Keratinocyte (primary cell): ENCODE results near the gene THRAP3. TPM values are rescaled to one million over a fixed set of nuclear protein-coding genes. Genes with fewer than 3 reads are reported as not detected.

Experiments
- DNase-seq: peaks from one replicate; pipeline ENCODE4 v3.0.0-alpha.2; 2011; ENCODE audit warnings: low read depth, missing footprints, low spot score
- FAIRE-seq: peaks from 2 replicates; lab custom pipeline; 2011; peaks lifted over from hg19 to GRCh38; lab: Jason Lieb, UNC
- H2AFZ ChIP-seq: 2 replicates; pipeline ENCODE4 v1.6.0; 2012; ENCODE audit warnings: low read length, control low read depth, inconsistent platforms; ENCODE audit not compliant: control insufficient read depth
- H3K27ac ChIP-seq: 2 replicates; pipeline ENCODE4 v1.5.1; 2011; ENCODE audit warnings: low read length; ENCODE audit not compliant: control insufficient read depth, insufficient read depth
- H3K27me3 ChIP-seq: 3 replicates; pipeline ENCODE4 v1.6.0; 2011; ENCODE audit warnings: low read length; ENCODE audit not compliant: control insufficient read depth, insufficient read depth; ENCODE audit errors: extremely low read depth
- H3K36me3 ChIP-seq, 2 experiments: 2 replicates in 1 of 2; 3 replicates in 1 of 2; pipeline ENCODE4 v1.5.1; 2011; ENCODE audit warnings: low read length in 2 of 2, mild to moderate bottlenecking in 1 of 2; ENCODE audit not compliant: control insufficient read depth in 2 of 2, insufficient read depth in 2 of 2; ENCODE audit errors: extremely low read depth in 1 of 2
- H3K4me1 ChIP-seq: 3 replicates; pipeline ENCODE4 v1.5.1; 2011; ENCODE audit warnings: low read length; ENCODE audit not compliant: control insufficient read depth, insufficient read depth; ENCODE audit errors: extremely low read depth
- H3K4me2 ChIP-seq: 3 replicates; pipeline ENCODE4 v1.6.0; 2011; ENCODE audit warnings: low read depth, low read length; ENCODE audit not compliant: control insufficient read depth, insufficient read depth; ENCODE audit errors: extremely low read depth
- H3K4me3 ChIP-seq, 3 experiments: fragments of 200-600 bp in 1 of 3; sonication (generic) in 1 of 3; 2 replicates in 2 of 3; 3 replicates in 1 of 3; pipeline ENCODE4 v1.5.1; 2011 to 2016; ENCODE audit warnings: low read length in 3 of 3, mild to moderate bottlenecking in 3 of 3, control low read depth in 2 of 3, inconsistent platforms in 1 of 3, low read depth in 1 of 3, mixed read lengths in 1 of 3, mixed run types in 1 of 3, moderate library complexity in 1 of 3; ENCODE audit not compliant: control insufficient read depth in 2 of 3, insufficient read depth in 2 of 3; ENCODE audit errors: extremely low read depth in 1 of 3
- H3K79me2 ChIP-seq: 2 replicates; pipeline ENCODE4 v1.6.0; 2012; ENCODE audit warnings: low read length; ENCODE audit not compliant: control insufficient read depth, insufficient read depth
- H3K9ac ChIP-seq: 3 replicates; pipeline ENCODE4 v1.6.0; 2011; ENCODE audit warnings: low read length; ENCODE audit not compliant: control insufficient read depth, insufficient read depth; ENCODE audit errors: extremely low read depth
- H3K9me1 ChIP-seq: 3 replicates; pipeline ENCODE4 v1.6.0; 2011; ENCODE audit warnings: low read length; ENCODE audit not compliant: control insufficient read depth, insufficient read depth; ENCODE audit errors: extremely low read depth
- H3K9me3 ChIP-seq: 2 replicates; pipeline ENCODE4 v1.5.1; 2012; ENCODE audit warnings: low read depth, low read length; ENCODE audit not compliant: control insufficient read depth
- H4K20me1 ChIP-seq: 3 replicates; pipeline ENCODE4 v1.6.0; 2011; ENCODE audit warnings: low read length; ENCODE audit not compliant: control insufficient read depth, insufficient read depth; ENCODE audit errors: extremely low read depth
- CTCF ChIP-seq, 3 experiments: IDR thresholded peaks in 1 of 3; conservative IDR thresholded peaks in 1 of 3; optimal IDR thresholded peaks in 1 of 3; 2 replicates in 2 of 3; 3 replicates in 1 of 3; pipeline versions ENCODE3 to v1.5.1; 2011; ENCODE audit warnings: low read length in 3 of 3, mild to moderate bottlenecking in 3 of 3, moderate library complexity in 2 of 3, control low read depth in 1 of 3, inconsistent platforms in 1 of 3; ENCODE audit not compliant: insufficient read depth in 2 of 3; ENCODE audit errors: extremely low read depth in 1 of 3
- EZH2 ChIP-seq: IDR thresholded peaks from one replicate; pipeline ENCODE4 v1.6.1; 2012; ENCODE audit warnings: inconsistent platforms, mild to moderate bottlenecking, low read length, moderate library complexity
- dilution Hi-C: fragments of 300-500 bp; cut with MboI; formaldehyde crosslinking; loops from one replicate; pipeline ENCODE4 v1.7.0; 2020; ENCODE audit warnings: low sequenced_read_pairs; ENCODE audit not compliant: extremely low pct_ligation_motif_present
- polyA plus RNA-seq, 5 experiments: library from polyadenylated mRNA; depleted of rRNA in 3 of 5; stranded (reverse) in 3 of 5; stranded (forward) in 1 of 5; unstranded in 1 of 5; fragments of >200 nt; gene quantifications; 1 replicate in 1 of 5; 2 replicates in 3 of 5; 3 replicates in 1 of 5; pipeline versions ENCODE4 v1.2.1 to v1.2.3, GENCODE V29; 2011 to 2012; ENCODE audit warnings: missing spikeins in 2 of 5, low read depth in 1 of 5, low replicate concordance in 1 of 5

The THRAP3 gene
- polyA plus RNA-seq, 1 donor (not counting 4 experiments of a cell fraction or from before 2014, with no cell fraction given), result 79.6 TPM

- Histone ChIP-seq H3K9me1 (no peaks in the 10 kb centered on the region), H3K4me2 (no peak overlapping the region), H3K27ac (peak overlapping the region; percentile 55), H3K4me1 (peaks cover 51% of the 10 kb centered on the region), H3K79me2 (peaks cover 57% of the 10 kb centered on the region), H3K27me3 (no peaks in the 10 kb centered on the region), H2AFZ (no peak overlapping the region), H3K36me3 (peaks cover 51 to 65% of the 10 kb centered on the region in 2 experiments), H3K4me3 (no peak overlapping the region), H3K9ac (peak overlapping the region; percentile 13), H3K9me3 (no peaks in the 10 kb centered on the region), H4K20me1 (peaks cover 12% of the 10 kb centered on the region)
- dilution Hi-C loops, result no loop called here
- DNase-seq, result no peak
- TF ChIP-seq CTCF (optimal IDR thresholded peaks at IDR 0.05 in 1 of 3, IDR thresholded peaks at IDR 0.05 in 1 of 3, conservative IDR thresholded peaks at IDR 0.05 in 1 of 3; ENCODE audit: extremely low read depth in 1 of 3, insufficient read depth in 2 of 3, low read length in 3 of 3) (no peak), EZH2 (no peak)
- FAIRE-seq, result no peak
Observed at GRCh38 chr1:36175137-36176095, 48.8 kb upstream of the THRAP3 start.

GRCh38 chr1:36176106-36176949 is 47.9 kb upstream of the THRAP3 start:
- no peak overlapping the region for H3K4me3 ChIP-seq
- DNase-seq, result no peak
- H3K27ac ChIP-seq, result no peak overlapping the region
- no peak overlapping the region for H2AFZ ChIP-seq
- no peaks in the 10 kb centered on the region for H3K9me3 ChIP-seq
- no peak overlapping the region for H3K4me2 ChIP-seq
- TF ChIP-seq CTCF (optimal IDR thresholded peaks at IDR 0.05 in 1 of 3, IDR thresholded peaks at IDR 0.05 in 1 of 3, conservative IDR thresholded peaks at IDR 0.05 in 1 of 3; ENCODE audit: extremely low read depth in 1 of 3, insufficient read depth in 2 of 3, low read length in 3 of 3) (no peak), EZH2 (no peak)
- peaks cover 60 to 74% of the 10 kb centered on the region in 2 experiments for H3K36me3 ChIP-seq
- H3K79me2 ChIP-seq, result peaks cover 52% of the 10 kb centered on the region
- dilution Hi-C loops, result no loop called here
- H3K9ac ChIP-seq, result no peak overlapping the region
- FAIRE-seq, result no peak
- no peaks in the 10 kb centered on the region for H3K27me3 ChIP-seq
- H3K4me1 ChIP-seq, result peaks cover 41% of the 10 kb centered on the region
- peaks cover 11% of the 10 kb centered on the region for H4K20me1 ChIP-seq
- H3K9me1 ChIP-seq, result no peaks in the 10 kb centered on the region
